DND-41 (cell line): ENCODE data around the gene DCP1B.
A peak's percentile ranks its signal among the peaks of the same experiment; 100 is the strongest.

ENCODE experiments used
- ATAC-seq: fragments of 200-7000 bp; cut with Tn5 transposase; 3 replicates; pipeline ENCODE4 v1.9.1; 2021; ENCODE audit warnings: low read depth; ENCODE audit not compliant: insufficient read depth
- DNase-seq: peaks from one replicate; pipeline ENCODE4 v3.0.0-alpha.2; 2020
- H2AFZ ChIP-seq: 2 replicates; pipeline ENCODE4 v1.6.0; 2012; ENCODE audit warnings: low read depth, low read length
- H3K27ac ChIP-seq: 2 replicates; pipeline ENCODE4 v1.5.1; 2012; ENCODE audit warnings: low read length, inconsistent platforms
- H3K27me3 ChIP-seq: fragments of 200-600 bp; sonication (generic); 2 replicates; pipeline ENCODE4 v1.6.0; 2012; ENCODE audit warnings: low read length, mild to moderate bottlenecking, inconsistent platforms; ENCODE audit not compliant: insufficient read depth, poor library complexity
- H3K36me3 ChIP-seq: 2 replicates; pipeline ENCODE4 v1.5.1; 2012; ENCODE audit warnings: low read length, inconsistent platforms; ENCODE audit not compliant: insufficient read depth
- H3K4me1 ChIP-seq: 2 replicates; pipeline ENCODE4 v1.5.1; 2012; ENCODE audit warnings: mild to moderate bottlenecking, low read length; ENCODE audit not compliant: insufficient read depth
- H3K4me2 ChIP-seq: 2 replicates; pipeline ENCODE4 v1.6.0; 2012; ENCODE audit warnings: mild to moderate bottlenecking, moderate library complexity, low read length, inconsistent platforms; ENCODE audit not compliant: insufficient read depth
- H3K4me3 ChIP-seq, 2 experiments: fragments of 200-600 bp in 1 of 2; shearing (Covaris generic) in 1 of 2; 2 replicates each; pipeline ENCODE4 v1.5.1; 2012 to 2016; ENCODE audit warnings: inconsistent platforms in 2 of 2, low read length in 2 of 2, mild to moderate bottlenecking in 2 of 2, low read depth in 1 of 2, moderate library complexity in 1 of 2
- H3K79me2 ChIP-seq: 2 replicates; pipeline ENCODE4 v1.6.0; 2012; ENCODE audit warnings: low read length, inconsistent platforms; ENCODE audit not compliant: insufficient read depth
- H3K9ac ChIP-seq: 2 replicates; pipeline ENCODE4 v1.6.0; 2012; ENCODE audit warnings: low read depth, mild to moderate bottlenecking, inconsistent platforms, low read length, moderate library complexity
- H3K9me3 ChIP-seq: 2 replicates; pipeline ENCODE4 v1.5.1; 2012; ENCODE audit warnings: low read length, moderate library complexity, mild to moderate bottlenecking, inconsistent platforms; ENCODE audit not compliant: insufficient read depth, severe bottlenecking
- H4K20me1 ChIP-seq: 2 replicates; pipeline ENCODE4 v1.6.0; 2012; ENCODE audit warnings: low read length; ENCODE audit not compliant: insufficient read depth
- EZH2 ChIP-seq: IDR thresholded peaks from 3 replicates; pipeline ENCODE4 v1.6.1; 2012; ENCODE audit warnings: borderline replicate concordance, low read depth, mild to moderate bottlenecking, moderate library complexity, low read length, inconsistent platforms; ENCODE audit not compliant: severe bottlenecking
- TF ChIP-seq, protein P1 (sequence below): IDR thresholded peaks from 2 replicates; pipeline ENCODE4 v1.5.1; 2012; ENCODE audit warnings: borderline replicate concordance, low read length, moderate library complexity, mild to moderate bottlenecking; ENCODE audit not compliant: poor library complexity, severe bottlenecking; ENCODE audit errors: extremely low read depth

DCP1B gene

DNA sequence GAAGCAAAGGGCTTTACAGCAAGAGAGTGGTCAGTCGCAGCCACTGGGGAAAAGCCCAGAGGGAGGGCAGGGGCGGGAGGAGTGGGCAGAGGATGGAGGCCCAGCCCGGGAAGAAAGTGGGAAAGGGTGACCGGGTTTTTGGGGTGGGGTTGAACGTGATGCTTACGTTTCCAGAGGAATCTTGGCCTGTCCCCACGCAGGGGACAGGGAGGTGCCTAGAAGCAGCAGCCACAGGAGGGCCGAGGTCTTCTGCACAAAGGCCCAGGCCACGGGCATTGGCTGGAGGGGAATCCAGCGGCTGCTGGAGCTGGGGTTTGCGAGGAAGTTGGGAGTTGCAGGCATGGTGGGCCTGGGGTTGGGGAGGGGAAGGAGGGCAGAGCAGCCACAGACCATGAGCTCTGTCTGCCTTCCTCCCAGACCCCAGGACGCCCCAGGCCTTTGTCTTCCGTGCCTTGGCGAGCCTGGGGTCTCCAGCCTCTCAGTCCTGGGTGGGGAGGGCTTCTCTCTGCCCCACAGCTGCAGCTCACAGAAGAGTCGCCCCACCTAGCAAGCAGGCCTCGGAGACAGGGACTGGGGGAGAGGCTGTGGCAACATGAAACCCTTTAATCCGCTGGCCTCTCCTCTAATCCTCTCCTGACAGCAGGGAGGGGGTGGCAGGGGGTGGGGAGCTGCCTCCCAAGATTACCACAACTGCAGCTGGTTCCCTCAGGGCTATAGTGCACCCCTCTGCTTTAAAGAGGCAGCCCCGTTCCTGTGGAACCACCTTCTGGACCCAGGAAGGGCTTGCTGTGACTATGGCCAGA is 86.0 kb downstream of the DCP1B start, which contains the start of gene CACNA2D4:
CACNA2D4 (minus strand) TSS at position 572 of the 803 bp plus-strand sequence; CDS start at position 393, 179 bp downstream.
- TF ChIP-seq, protein P1, sequence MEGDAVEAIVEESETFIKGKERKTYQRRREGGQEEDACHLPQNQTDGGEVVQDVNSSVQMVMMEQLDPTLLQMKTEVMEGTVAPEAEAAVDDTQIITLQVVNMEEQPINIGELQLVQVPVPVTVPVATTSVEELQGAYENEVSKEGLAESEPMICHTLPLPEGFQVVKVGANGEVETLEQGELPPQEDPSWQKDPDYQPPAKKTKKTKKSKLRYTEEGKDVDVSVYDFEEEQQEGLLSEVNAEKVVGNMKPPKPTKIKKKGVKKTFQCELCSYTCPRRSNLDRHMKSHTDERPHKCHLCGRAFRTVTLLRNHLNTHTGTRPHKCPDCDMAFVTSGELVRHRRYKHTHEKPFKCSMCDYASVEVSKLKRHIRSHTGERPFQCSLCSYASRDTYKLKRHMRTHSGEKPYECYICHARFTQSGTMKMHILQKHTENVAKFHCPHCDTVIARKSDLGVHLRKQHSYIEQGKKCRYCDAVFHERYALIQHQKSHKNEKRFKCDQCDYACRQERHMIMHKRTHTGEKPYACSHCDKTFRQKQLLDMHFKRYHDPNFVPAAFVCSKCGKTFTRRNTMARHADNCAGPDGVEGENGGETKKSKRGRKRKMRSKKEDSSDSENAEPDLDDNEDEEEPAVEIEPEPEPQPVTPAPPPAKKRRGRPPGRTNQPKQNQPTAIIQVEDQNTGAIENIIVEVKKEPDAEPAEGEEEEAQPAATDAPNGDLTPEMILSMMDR, result no peak
- TF ChIP-seq EZH2, result no peak
- Histone ChIP-seq H3K4me3 (no peak within 1 kb of the TSS), H3K27me3 (peaks cover 8% of the 10 kb centered on the region), H3K27ac (no peak within 1 kb of the TSS), H3K79me2 (no peaks in the 10 kb centered on the region), H3K9ac (no peak within 1 kb of the TSS), H4K20me1 (no peaks in the 10 kb centered on the region), H3K4me1 (peaks cover 27% of the 10 kb centered on the region), H3K9me3 (no peaks in the 10 kb centered on the region), H2AFZ (no peak within 1 kb of the TSS), H3K4me2 (no peak within 1 kb of the TSS), H3K36me3 (no peaks in the 10 kb centered on the region)
- DNase-seq, result no peak
- no peak for ATAC-seq

DNA sequence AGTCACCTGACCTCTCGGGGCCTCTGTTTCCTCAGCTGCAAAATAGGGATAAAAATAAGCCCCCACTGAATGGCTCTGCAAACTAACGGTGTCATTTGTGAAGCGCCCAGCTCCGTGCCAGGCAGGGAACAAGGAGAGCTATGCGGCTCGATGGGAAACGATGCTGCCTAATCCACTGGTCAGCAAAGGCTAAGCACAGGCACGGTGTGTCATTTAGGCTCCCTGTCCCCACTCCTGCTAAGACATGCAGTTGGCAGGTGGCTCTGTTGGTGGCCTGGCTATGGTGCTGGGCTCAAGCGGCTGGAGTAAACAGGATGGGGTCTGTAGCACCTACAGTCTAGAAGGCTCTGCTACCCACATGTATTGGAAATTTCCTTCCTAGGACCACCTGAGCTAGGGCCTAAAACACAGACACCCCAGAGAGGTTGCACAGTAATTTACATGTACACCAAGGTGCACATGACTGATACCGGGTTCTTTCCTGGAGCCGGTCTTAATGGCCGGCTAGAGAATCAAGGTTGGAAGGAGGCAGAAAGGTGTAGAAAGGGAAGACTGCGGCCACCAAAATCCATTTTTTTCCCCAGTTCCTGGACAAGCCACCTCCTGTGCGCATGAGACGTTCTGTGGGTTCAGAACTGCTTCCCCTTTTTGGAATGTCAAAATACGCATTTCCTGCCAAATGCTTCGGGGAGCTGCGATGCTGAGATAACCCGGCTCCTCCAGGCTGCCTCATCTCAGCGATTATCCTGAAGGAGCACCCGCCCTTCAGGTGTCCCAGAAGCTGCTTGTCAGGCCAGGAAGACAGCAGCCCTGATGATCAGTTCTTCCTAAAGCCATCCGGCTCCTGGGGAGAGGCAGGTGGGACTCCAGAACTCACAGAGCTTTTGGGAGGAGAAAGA is 86.8 kb downstream of the DCP1B start:
- H3K36me3 ChIP-seq, result no peaks in the 10 kb centered on the region
- H2AFZ ChIP-seq, result no peak overlapping the region
- no peak for TF ChIP-seq EZH2
- TF ChIP-seq, protein P1, result no peak
- peaks cover 27% of the 10 kb centered on the region for H3K4me1 ChIP-seq
- H3K27ac ChIP-seq, result no peak overlapping the region; the same call in 1 of the 2 replicates
- H3K9me3 ChIP-seq, result no peaks in the 10 kb centered on the region
- no peak for ATAC-seq
- H3K27me3 ChIP-seq, result peaks cover 8% of the 10 kb centered on the region
- H3K4me2 ChIP-seq, result no peak overlapping the region
- no peaks in the 10 kb centered on the region for H3K79me2 ChIP-seq
- no peak overlapping the region for H3K9ac ChIP-seq
- no peak for DNase-seq
- no peaks in the 10 kb centered on the region for H4K20me1 ChIP-seq
- no peak overlapping the region for H3K4me3 ChIP-seq

DNA sequence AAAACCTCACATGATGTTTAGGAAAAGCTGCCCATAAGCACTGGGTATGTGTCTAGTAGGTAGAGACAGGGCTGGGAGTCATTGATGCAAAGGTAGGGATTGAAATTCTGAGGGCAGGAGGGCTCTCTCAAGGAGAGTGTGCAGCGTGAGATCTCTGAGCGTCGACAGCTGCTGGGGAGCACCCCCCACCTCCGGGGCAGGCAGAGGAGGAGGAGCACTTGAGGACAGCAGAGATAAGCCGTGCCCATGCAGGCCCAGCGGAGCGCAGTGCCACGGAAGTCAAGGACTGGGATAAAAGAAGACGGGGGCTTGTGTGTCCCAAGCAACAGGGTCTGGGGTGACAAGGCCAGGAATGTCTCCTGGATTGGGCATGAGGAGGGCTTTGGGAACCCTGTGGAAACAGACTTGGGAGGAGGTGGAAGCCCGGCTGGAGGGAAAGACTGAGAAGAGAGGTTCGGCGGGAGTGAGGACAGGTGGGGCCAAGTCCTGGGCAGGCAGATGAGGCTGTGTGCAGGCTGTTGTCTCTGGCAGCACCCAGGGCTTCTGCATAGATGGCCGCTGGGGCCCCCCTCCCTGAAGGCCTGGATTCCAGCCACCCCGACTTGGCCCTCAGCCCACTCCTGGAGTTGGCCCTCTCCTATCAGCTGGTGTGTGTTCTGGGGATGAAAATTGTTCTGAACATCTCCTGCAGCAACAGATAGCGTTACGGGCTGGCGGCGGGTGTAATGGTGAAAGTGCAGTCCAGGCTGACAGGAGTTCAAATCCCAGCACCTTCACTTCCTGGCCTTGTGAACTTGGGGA is 87.7 kb downstream of the DCP1B start:
- H3K36me3 ChIP-seq, result no peaks in the 10 kb centered on the region
- H3K9ac ChIP-seq, result no peak overlapping the region
- DNase-seq (no peak), ATAC-seq (no peak)
- H3K27ac ChIP-seq, result peak overlapping the region; percentile 76
- H3K4me2 ChIP-seq, result peak overlapping the region; percentile 58
- H3K4me1 ChIP-seq, result peaks cover 27% of the 10 kb centered on the region
- peaks cover 8% of the 10 kb centered on the region for H3K27me3 ChIP-seq
- no peaks in the 10 kb centered on the region for H3K79me2 ChIP-seq
- peak overlapping the region; percentile 63; the same call in 1 of the 2 replicates for H2AFZ ChIP-seq
- H3K4me3 ChIP-seq, result peak overlapping the region in 1 of 2 experiments; percentile 30; a peak in 1 of 4 replicates
- H3K9me3 ChIP-seq, result no peaks in the 10 kb centered on the region
- TF ChIP-seq EZH2, result no peak
- TF ChIP-seq, protein P1, result no peak
- H4K20me1 ChIP-seq, result no peaks in the 10 kb centered on the region
